ENCODE results near the gene IMP3.

Gene IMP3

GRCh38 chr15:75676688-75677464, 36.9 kb upstream of the IMP3 start:
- Mint-ChIP-seq H3K27me3 (ENCODE audit: low read depth) (peaks cover 6% of the 10 kb centered on the region), H3K4me1 (ENCODE audit: low read depth) (no peaks in the 10 kb centered on the region), H3K27ac (no peak overlapping the region), H3K9me3 (no peaks in the 10 kb centered on the region), H3K4me3 (no peak overlapping the region), H3K36me3 (ENCODE audit: low read depth) (no peaks in the 10 kb centered on the region)

- H3K27me3 Mint-ChIP-seq (ENCODE audit: low read depth) = peaks cover 6% of the 10 kb centered on the region
- H3K9me3 Mint-ChIP-seq = no peaks in the 10 kb centered on the region
- H3K4me1 Mint-ChIP-seq (ENCODE audit: low read depth) = no peaks in the 10 kb centered on the region
- no peak overlapping the region for H3K27ac Mint-ChIP-seq
- no peak overlapping the region for H3K4me3 Mint-ChIP-seq
- no peaks in the 10 kb centered on the region for H3K36me3 Mint-ChIP-seq (ENCODE audit: low read depth)
Observed at GRCh38 chr15:75675579-75676404, 35.8 kb upstream of the IMP3 start.

GRCh38 chr15:75674366-75674765, 34.3 kb upstream of the IMP3 start:
- no peaks in the 10 kb centered on the region for H3K4me1 Mint-ChIP-seq (ENCODE audit: low read depth)
- no peak overlapping the region for H3K4me3 Mint-ChIP-seq
- H3K27me3 Mint-ChIP-seq (ENCODE audit: low read depth) = peaks cover 6% of the 10 kb centered on the region
- H3K27ac Mint-ChIP-seq = no peak overlapping the region
- no peaks in the 10 kb centered on the region for H3K36me3 Mint-ChIP-seq (ENCODE audit: low read depth)
- H3K9me3 Mint-ChIP-seq = no peaks in the 10 kb centered on the region

- H3K4me3 Mint-ChIP-seq = no peak overlapping the region
- no peaks in the 10 kb centered on the region for H3K9me3 Mint-ChIP-seq
- H3K4me1 Mint-ChIP-seq (ENCODE audit: low read depth) = no peaks in the 10 kb centered on the region
- peaks cover under 1% of the 10 kb centered on the region for H3K27me3 Mint-ChIP-seq (ENCODE audit: low read depth)
- H3K36me3 Mint-ChIP-seq (ENCODE audit: low read depth) = no peaks in the 10 kb centered on the region
- no peak overlapping the region for H3K27ac Mint-ChIP-seq
Observed at GRCh38 chr15:75673426-75674235, 33.6 kb upstream of the IMP3 start.

- Mint-ChIP-seq H3K4me3 (no peak overlapping the region), H3K27me3 (ENCODE audit: low read depth) (no peaks in the 10 kb centered on the region), H3K27ac (no peak overlapping the region), H3K36me3 (ENCODE audit: low read depth) (no peaks in the 10 kb centered on the region), H3K9me3 (no peaks in the 10 kb centered on the region), H3K4me1 (ENCODE audit: low read depth) (no peaks in the 10 kb centered on the region)
Observed at GRCh38 chr15:75672646-75673425, 32.8 kb upstream of the IMP3 start.

- no peaks in the 10 kb centered on the region for H3K4me1 Mint-ChIP-seq (ENCODE audit: low read depth)
Observed at GRCh38 chr15:75671730-75672602, 31.9 kb upstream of the IMP3 start.

GRCh38 chr15:75669879-75670212, 29.8 kb upstream of the IMP3 start:
- Mint-ChIP-seq H3K4me1 (ENCODE audit: low read depth) (peaks cover 5% of the 10 kb centered on the region), H3K36me3 (ENCODE audit: low read depth) (no peaks in the 10 kb centered on the region), H3K9me3 (no peaks in the 10 kb centered on the region), H3K4me3 (no peak overlapping the region), H3K27me3 (ENCODE audit: low read depth) (no peaks in the 10 kb centered on the region), H3K27ac (no peak overlapping the region)

More at GRCh38 chr15:75671730-75672602, 31.9 kb upstream of the IMP3 start:
- Mint-ChIP-seq H3K9me3 (no peaks in the 10 kb centered on the region), H3K4me3 (no peak overlapping the region), H3K27ac (no peak overlapping the region), H3K36me3 (ENCODE audit: low read depth) (no peaks in the 10 kb centered on the region), H3K27me3 (ENCODE audit: low read depth) (no peaks in the 10 kb centered on the region)

- Mint-ChIP-seq H3K27me3 (ENCODE audit: low read depth) (no peaks in the 10 kb centered on the region), H3K4me1 (ENCODE audit: low read depth) (peaks cover 5% of the 10 kb centered on the region), H3K36me3 (ENCODE audit: low read depth) (no peaks in the 10 kb centered on the region), H3K9me3 (no peaks in the 10 kb centered on the region), H3K27ac (no peak overlapping the region), H3K4me3 (no peak overlapping the region)
Observed at GRCh38 chr15:75669191-75669878, 29.3 kb upstream of the IMP3 start.

- Mint-ChIP-seq H3K9me3 (no peaks in the 10 kb centered on the region), H3K36me3 (ENCODE audit: low read depth) (no peaks in the 10 kb centered on the region), H3K27ac (no peak overlapping the region), H3K4me3 (no peak overlapping the region), H3K27me3 (ENCODE audit: low read depth) (no peaks in the 10 kb centered on the region), H3K4me1 (ENCODE audit: low read depth) (peaks cover 5% of the 10 kb centered on the region)
Observed at GRCh38 chr15:75666823-75667501, 26.9 kb upstream of the IMP3 start.

- Mint-ChIP-seq H3K4me3 (no peak overlapping the region), H3K36me3 (ENCODE audit: low read depth) (no peaks in the 10 kb centered on the region), H3K27ac (no peak overlapping the region)
Observed at GRCh38 chr15:75663931-75664421, 24.0 kb upstream of the IMP3 start.

GRCh38 chr15:75662823-75663519, 22.9 kb upstream of the IMP3 start:
- Mint-ChIP-seq H3K4me3 (no peak overlapping the region), H3K27ac (no peak overlapping the region)

More at GRCh38 chr15:75663931-75664421, 24.0 kb upstream of the IMP3 start:
- peaks cover 5% of the 10 kb centered on the region for H3K4me1 Mint-ChIP-seq (ENCODE audit: low read depth)
- no peaks in the 10 kb centered on the region for H3K27me3 Mint-ChIP-seq (ENCODE audit: low read depth)
- H3K9me3 Mint-ChIP-seq = no peaks in the 10 kb centered on the region

GRCh38 chr15:75661756-75662140, 21.7 kb upstream of the IMP3 start:
- H3K27me3 Mint-ChIP-seq (ENCODE audit: low read depth) = no peaks in the 10 kb centered on the region
- H3K27ac Mint-ChIP-seq = no peak overlapping the region

More at GRCh38 chr15:75662823-75663519, 22.9 kb upstream of the IMP3 start:
- H3K27me3 Mint-ChIP-seq (ENCODE audit: low read depth) = no peaks in the 10 kb centered on the region
- no peaks in the 10 kb centered on the region for H3K9me3 Mint-ChIP-seq
- H3K36me3 Mint-ChIP-seq (ENCODE audit: low read depth) = no peaks in the 10 kb centered on the region
- peaks cover 5% of the 10 kb centered on the region for H3K4me1 Mint-ChIP-seq (ENCODE audit: low read depth)

More at GRCh38 chr15:75661756-75662140, 21.7 kb upstream of the IMP3 start:
- no peaks in the 10 kb centered on the region for H3K36me3 Mint-ChIP-seq (ENCODE audit: low read depth)
- no peak overlapping the region for H3K4me3 Mint-ChIP-seq
- peaks cover 5% of the 10 kb centered on the region for H3K4me1 Mint-ChIP-seq (ENCODE audit: low read depth)
- no peaks in the 10 kb centered on the region for H3K9me3 Mint-ChIP-seq
